NOMO-1 treated with dmso at 0.1 percent for 144 hours (cell line): ENCODE measurements around the gene POLR3GL.
"Not testable (repeated sequence)": the region's sequence is repeated elsewhere in the genome, so short reads cannot be mapped to it uniquely, and the experiment has no call there.

ENCODE experiments used
- DNase-seq: peaks from one replicate; lab custom pipeline; 2025; ENCODE audit not compliant: unreplicated experiment; lab: John Stamatoyannopoulos, UW

POLR3GL gene

GRCh38 chr1:146019231-146020057 lies 55.0 kb downstream of the POLR3GL start:
- no peak for DNase-seq

- DNase-seq = peak; percentile 60
Observed at GRCh38 chr1:146020058-146021049, 55.9 kb downstream of the POLR3GL start.

- DNase-seq = no peak
Observed at GRCh38 chr1:146021050-146021445, 56.6 kb downstream of the POLR3GL start.

DNA sequence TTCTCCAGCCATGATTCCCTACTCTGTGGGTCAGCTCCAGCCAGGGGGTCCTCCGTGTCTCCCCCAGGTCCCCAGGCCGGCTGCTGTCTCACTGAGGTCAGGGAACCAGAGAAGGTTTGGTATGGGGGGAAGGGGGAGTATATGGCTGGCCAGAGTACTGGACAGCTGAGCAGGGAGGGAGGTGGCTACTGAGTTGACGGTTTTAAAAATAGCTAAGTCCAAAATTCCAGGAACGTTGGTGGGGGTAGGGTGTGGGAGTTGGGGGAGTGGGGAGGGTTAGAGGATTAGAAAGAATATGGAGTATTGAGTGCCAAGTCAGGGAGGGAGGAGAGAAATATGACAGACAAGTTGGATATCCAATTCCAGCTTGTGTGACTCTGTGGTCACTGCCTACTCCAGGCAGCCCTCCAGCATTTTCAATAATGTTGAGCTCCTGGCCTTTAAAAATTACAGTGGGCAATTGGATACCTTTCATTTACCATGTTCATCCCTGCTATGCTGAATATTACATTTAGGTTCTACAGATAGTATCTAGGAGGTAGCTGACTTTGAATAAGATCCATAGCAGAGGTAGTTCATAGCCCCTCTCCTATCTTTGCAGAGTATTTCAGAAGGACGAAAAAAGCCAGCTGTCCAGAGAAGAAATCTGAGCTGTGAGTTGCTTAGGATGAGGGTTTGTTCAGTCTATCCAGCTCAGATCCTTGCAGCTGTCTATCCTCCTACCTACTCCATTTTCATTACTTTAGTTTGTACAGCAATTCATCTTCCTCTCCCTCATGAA lies 57.3 kb downstream of the POLR3GL start, which contains the start of gene HJV:
HJV (minus strand) TSS at position 114 of the 781 bp plus-strand sequence. CDS start 1,504 bp downstream, outside the sequence.
- DNase-seq = no peak

DNA sequence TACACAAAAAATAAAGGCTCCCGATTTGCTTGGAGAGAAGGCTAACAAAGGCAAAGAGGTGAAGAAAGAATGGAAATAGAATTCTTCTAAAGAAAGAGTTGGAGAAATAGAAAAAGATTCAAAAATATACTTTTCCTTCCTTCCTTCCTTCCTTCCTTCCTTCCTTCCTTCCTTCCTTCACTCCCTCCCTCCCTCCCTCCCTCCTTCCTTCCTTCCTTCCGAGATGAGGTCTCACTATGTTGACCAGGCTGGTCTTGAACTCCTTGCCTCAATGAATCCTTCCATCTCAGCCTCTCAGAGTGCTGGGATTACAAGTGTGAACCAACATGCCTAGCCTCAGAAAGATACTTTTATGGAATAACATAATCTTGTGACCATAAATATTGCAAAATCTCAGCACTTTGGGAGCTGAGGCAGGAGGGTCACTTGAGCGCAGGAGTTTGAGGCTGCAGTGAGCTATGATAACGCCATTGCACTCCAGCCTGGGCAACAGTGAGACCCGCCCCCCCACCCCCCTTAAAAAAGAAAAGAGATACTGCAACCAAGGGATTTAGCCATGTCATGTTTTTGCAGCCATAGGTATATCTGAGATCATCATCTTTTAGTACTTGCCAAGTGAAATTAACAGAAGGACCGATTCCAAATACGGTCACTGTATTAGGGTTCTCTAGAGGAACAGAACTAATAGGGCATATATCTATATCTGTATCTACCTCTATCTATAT lies 58.1 kb downstream of the POLR3GL start:
- DNase-seq = no peak

GRCh38 chr1:146025787-146026495 lies 61.5 kb downstream of the POLR3GL start:
- not testable (repeated sequence) for DNase-seq

GRCh38 chr1:146026650-146027049 lies 62.2 kb downstream of the POLR3GL start:
- DNase-seq = not testable (repeated sequence)
